NCI-H1436 treated with DMSO at 0.1 percent for 48 hours (cell line): Measurements from ENCODE around the gene CYP2A13.
"Not testable (repeated sequence)": the region's sequence is repeated elsewhere in the genome, so short reads cannot be mapped to it uniquely, and the experiment has no call there.

Experiments used
- DNase-seq: peaks from one replicate; lab custom pipeline; 2025; lab: John Stamatoyannopoulos, UW

Gene CYP2A13, protein sequence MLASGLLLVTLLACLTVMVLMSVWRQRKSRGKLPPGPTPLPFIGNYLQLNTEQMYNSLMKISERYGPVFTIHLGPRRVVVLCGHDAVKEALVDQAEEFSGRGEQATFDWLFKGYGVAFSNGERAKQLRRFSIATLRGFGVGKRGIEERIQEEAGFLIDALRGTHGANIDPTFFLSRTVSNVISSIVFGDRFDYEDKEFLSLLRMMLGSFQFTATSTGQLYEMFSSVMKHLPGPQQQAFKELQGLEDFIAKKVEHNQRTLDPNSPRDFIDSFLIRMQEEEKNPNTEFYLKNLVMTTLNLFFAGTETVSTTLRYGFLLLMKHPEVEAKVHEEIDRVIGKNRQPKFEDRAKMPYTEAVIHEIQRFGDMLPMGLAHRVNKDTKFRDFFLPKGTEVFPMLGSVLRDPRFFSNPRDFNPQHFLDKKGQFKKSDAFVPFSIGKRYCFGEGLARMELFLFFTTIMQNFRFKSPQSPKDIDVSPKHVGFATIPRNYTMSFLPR

DNA sequence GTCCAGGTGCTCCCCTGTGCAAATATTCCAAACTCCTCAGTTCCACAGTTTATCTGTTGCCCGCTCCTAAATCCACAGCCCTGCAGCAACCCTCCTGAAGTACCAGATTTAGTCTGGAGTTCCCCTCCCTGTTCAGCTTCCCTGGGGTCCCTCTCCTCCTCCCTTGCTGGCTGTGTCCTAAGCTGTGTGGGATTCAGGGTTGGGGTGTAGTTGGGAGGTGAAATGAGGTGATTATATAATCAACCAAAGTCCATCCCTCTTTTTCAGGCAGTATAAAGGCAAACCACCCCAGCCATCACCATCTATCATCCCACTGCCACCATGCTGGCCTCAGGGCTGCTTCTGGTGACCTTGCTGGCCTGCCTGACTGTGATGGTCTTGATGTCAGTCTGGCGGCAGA is at the start of gene CYP2A13:
Gene CYP2A13 (plus strand): TSS at position 301 of the 400 bp plus-strand sequence. CDS start 21 bp downstream, at position 322.
- DNase-seq, result no peak

DNA sequence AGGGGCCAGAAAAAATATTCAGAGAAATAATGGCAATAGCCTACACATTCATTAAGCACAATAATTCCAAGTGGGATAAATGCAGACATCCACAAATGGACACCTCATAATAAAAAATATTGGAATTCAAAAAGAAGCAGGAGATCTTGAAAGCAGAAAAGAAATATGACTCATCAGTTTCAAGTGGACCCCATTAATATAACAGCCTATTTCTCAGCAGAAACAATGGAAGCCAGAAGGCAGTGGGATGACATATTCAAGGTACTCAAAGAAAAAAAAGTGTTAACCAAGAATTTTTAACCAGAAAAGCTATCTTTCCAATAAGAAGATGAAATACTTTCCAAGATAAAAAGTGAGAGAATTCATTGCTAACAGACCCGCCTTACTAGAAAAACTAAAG is 48.4 kb upstream of the CYP2A13 start:
- no peak for DNase-seq

DNA sequence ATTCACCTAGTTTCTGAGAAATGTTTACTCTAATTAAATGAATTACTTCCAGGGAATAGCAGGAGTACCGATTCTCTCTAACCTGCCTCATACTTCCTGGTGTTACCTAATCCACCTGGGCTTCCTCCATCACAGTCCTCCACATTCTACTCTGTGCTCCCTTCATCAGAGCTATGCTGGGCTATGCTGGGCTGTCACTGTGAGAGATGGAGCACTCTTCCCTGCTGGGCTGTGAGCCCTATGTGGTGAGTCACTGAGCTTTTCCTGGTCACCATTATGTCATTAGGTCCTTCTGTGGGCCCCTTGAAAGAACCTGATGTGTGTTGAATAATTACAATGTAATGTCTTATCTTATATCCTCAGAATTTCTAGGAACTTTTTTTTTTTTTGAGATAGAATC is 43.2 kb upstream of the CYP2A13 start:
- DNase-seq, result not testable (repeated sequence)

DNA sequence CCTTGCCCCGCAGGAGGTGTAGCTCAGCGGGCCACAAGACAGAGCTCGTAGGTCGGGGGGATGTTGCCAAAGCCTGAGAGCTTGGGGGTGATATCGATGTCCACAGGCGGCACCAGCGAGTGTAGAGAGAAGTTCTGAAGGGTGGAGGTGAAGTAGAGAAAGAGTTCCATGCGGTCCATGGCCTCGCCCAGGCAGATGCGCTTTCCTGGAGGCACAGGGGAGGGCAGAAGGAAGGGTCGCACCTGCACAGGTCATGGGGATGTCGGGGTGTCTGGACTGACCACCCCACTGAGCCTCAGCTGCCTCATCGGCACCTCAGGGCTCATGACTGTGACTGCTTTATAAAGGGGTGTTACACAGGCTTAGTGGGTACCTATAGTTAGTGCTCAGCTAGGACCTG is 37.8 kb upstream of the CYP2A13 start:
- no peak for DNase-seq

DNA sequence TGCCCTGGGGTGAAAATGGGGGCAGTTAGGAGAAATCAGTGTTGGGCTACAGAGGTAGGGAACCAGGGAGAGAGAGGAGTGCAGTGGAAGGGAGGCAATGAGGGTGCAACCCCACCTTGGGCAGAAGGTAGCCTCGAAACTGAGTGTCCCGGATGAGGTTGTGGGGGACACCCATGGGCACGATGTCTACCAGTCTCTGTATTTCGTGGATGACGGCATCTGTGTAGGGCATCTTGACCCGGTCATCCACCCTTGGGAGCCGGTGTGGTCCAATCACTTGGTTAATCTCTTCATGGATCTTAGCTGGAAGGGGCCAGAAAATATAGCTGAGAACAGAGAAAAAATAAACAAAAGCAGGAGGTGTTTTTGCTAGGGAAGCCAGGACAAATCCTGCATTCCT is 36.1 kb upstream of the CYP2A13 start:
- DNase-seq, result not testable (repeated sequence)

DNA sequence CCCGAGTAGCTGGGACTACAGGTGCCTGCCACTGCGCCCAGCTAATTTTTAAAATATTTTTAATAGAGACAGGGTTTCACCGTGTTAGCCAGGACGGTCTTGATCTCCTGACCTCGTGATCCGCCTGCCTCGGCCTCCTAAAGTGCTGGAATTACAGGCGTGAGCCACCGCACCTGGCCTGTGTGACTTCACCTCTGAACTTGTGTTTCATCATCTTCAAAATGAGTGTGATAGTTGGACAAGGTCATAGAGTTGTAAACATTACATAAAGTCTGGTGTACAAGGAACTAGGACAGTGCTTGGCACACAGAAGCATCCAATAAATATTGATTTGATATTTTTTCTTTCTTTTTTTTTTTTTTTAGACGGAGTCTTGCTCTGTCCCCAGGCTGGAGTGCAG is 34.9 kb upstream of the CYP2A13 start:
- DNase-seq, result not testable (repeated sequence)

DNA sequence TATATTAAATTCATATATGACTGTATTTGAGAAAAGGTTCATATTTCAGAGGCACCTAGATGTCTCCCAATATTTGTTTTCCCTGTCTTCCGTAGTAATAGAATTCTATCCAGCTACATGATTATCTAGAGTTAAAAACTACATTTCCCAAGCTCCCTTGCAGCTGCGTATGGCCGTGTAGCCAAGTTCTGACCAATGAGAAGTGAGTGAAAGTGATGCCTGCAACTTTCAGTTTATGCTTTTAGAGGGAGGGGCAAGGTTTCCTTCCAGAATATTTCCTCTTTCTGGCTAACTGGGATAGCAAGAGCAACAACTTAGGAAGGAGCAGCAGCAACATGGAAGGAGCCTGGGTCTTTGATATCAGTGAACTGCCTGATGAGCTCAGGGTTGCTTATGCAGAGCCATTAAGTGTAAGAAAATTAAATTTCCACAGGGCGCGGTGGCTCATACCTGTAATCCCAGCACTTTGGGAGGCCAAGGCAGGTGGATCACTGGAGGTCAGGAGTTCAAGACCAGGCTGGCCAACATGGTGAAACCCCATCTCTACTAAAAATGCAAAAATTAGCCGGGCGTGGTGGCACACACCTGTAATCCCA is 23.2 kb upstream of the CYP2A13 start:
- no peak for DNase-seq

DNA sequence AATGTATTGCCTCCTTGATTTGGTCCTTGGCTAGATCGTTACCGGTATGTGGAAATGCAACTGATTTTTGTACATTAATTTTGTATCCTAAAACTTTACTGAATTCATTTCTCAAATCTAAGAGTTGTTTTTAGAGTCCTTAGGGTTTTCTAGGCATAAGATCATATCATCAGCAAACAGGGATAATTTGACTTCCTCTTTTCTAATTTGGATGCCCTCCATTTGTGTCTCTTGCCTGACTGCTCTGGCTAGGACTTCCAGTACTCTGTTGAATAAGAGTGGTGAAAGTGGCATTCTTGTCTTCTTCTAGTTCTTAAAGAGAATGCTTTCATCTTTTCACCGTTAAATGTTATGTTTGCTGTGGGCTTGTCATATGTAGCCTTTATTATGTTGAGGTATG is 12.0 kb upstream of the CYP2A13 start:
- DNase-seq, result no peak

DNA sequence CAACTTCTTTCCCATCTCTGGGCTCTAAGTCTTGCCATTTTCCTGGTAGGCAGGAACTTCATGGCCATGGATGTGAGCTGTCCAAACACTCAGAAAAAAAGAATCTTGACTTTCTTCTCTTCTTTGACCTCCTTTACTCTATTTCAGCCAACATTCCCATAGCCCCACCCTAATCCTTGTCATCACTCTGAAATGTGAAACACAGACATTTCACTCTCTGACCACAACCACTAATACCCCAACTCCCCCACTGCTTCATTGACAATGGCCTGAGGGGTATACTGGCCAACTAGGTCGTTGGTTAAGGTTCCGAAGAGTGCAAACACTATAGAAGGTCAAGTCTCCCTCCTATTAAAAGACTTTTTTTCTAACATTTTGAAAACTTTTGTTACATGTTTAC is 4.7 kb upstream of the CYP2A13 start:
- DNase-seq, result no peak

DNA sequence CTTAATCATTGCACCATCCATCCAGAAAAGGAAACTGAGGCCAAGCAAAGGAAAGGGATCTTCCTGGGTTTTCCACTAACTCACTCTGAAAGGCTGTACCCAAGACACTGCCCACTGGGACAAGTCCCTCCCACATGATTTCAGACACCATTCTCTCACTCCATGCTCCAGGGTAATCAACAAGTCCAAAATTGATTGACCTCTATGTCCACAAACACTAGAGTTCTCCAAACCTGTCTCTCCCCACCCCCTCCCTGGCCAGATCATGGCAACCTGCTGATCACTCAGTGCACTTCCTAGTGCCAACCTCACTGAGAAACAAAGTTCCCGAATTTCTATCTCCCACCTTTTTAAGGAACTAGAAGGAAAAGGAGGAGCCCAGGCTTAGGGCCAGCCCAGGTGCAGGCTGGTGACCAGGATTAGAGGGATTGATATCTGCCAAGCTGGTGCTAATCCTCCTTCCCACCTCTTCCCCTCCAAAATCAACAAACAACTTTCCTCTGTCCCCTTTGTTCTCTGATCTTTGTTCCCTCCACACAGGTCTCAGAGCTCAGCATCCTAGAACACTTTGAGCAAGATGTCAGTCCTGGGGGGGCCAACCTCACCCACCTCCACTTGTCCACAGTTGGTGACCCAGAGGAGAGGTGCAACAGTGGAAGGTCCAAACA is 2.4 kb upstream of the CYP2A13 start:
- no peak for DNase-seq

DNA sequence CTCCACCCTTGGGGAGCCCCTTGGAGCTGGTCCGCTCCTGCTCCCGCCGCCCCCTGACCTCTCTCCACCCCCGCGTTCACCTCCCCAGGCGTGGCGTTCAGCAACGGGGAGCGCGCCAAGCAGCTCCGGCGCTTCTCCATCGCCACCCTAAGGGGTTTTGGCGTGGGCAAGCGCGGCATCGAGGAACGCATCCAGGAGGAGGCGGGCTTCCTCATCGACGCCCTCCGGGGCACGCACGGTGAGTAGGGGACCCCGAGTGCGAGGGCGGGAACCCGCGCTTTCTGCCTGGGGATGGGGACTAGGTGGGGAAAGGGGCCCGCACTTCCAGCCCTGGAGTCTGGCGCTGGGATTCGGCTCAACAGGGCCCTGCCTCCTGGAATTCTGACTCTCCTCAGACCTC is 1.7 kb downstream of the CYP2A13 start:
- no peak for DNase-seq

DNA sequence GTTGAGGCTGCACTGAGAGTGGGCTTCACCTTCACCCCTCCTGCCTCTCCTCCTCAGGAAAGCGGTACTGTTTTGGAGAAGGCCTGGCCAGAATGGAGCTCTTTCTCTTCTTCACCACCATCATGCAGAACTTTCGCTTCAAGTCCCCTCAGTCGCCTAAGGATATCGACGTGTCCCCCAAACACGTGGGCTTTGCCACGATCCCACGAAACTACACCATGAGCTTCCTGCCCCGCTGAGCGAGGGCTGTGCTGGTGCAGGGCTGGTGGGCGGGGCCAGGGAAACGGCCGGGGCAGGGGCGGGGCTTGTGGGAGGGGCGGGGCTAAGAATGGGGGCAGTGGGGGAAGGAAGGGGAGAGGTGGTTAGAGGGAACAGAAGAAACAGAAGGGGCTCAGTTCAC is 7.5 kb downstream of the CYP2A13 start:
- no peak for DNase-seq

DNA sequence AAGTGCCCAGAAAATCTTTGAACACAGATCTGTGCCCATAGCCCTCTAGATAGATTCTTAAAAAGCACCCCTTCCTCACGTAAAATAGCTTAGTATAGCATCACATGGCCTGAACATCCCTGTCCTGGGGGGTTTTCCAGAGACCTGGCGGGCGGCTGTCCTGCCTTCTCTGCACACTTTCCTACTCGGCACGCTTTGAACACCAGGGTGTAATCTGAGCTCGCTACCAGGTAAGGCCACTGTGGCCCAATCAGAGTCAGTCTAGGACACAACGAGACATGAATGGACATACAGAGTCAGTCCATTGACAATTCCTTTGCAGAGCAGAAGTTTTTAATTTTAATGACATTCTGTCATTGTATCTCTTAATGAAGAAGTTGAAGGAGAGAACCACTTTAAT is 8.1 kb downstream of the CYP2A13 start:
- no peak for DNase-seq

DNA sequence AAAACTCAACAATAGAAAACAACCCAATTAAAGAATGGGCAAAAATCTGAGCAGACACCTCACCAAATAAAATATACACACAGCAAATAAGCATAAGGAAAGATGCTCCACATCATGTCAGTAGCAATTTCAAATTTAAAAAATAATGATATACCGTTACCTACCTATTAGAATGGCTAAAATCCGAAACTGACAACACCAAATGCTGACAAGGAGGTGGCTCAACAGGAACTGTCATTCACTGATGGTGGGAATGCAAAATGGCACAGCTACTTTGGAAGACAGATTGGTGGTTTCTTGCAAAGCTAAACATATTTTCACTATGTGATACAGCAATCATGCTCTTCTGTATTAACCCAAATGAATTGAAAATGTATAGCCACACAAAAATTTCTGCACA is 9.1 kb downstream of the CYP2A13 start:
- no peak for DNase-seq

DNA sequence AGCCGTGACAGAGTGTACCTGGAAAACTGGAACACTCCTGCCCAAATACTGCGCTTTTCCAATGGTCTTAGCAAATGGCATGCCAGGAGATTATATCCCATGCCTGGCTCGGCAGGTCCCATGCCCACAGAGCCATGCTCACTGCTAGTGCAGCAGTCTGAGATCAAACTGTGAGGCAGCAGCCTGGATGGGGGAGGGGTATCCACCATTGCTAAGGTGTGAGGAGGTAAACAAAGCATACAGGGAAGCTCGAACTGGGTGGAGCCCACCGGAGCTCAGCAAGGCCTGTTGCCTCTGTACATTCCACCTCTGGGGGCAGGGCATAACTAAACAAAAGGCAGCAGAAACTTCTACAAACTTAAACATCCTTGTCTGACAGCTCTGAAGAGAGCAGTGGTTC is 10.5 kb downstream of the CYP2A13 start:
- DNase-seq, result no peak

DNA sequence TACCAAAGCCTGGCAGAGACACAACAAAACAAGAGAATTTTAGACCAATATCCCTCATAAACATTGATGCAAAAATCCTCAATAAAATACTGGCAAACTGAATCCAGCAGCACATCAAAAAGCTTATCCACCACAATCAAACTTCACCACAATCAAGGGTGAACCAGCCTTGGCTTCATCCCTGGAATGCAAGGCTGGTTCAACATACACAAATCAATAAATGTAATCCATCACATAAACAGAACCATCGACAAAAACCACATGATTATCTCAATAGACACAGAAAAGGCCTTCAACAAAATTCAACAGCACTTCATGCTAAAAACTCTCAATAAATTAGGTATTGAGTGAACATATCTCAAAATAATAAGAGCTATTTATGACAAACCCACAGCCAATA is 14.0 kb downstream of the CYP2A13 start:
- DNase-seq, result not testable (repeated sequence)

DNA sequence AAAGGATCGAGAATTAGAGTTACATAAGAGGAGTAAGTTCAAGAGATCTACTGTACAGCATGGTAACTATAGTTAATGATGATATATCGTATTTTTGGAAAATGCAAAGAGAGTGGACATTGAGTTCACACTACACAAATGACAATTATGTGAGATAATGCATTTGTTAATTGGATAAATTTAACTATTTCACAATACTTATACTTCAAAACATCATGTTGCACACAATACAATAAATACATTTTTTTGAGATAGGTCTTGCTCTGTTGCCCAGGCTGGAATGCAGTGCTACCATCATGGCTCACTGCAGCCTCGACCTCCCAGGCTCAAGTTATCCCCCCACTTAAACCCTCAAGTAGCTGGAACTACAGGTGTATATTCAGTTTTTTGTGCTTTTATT is 17.9 kb downstream of the CYP2A13 start:
- no peak for DNase-seq

DNA sequence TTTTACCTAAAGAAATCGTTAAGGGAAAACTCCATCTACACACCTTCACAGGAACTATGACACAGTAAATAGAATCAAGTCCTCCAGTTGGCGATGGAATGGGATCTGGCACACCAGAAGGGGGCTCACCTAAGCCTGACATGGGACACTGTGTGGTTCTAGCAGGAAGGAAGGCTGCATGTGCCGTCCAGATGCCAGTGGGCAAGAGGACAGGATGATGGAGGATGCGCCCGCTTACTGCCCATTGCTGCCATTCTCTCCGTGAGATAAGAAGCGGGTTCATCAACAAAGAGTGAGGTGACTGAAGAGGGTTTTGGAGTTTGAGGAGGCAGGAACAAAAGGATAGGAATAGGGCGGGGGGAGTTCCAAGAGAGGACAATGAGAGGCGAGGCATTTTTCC is 23.0 kb downstream of the CYP2A13 start:
- no peak for DNase-seq

DNA sequence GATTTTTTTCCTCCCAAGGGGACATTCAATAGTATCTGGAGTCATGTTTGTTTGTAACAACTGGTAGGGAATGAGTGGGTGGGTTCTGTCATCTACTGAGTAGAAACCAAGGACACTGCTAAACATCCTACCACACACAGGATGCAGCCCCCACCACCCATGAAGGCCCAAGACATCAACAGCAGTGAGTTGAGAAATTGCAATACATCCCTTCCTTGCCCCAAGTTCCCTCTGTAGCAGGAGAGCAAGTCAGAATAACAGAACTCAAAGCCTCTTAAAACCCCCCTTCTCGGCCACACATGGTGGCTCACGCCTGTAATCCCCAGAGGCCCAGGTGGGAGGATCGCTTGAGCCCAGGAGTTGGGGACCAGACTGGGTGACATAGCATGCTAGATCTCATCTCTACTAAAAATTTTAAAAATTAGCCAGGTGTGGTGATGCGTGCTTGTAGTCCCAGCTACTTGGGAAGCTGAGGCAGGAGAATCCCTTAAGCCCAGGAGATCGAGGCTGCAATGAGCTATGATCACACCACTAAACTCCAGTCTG is 23.6 kb downstream of the CYP2A13 start:
- DNase-seq, result no peak

DNA sequence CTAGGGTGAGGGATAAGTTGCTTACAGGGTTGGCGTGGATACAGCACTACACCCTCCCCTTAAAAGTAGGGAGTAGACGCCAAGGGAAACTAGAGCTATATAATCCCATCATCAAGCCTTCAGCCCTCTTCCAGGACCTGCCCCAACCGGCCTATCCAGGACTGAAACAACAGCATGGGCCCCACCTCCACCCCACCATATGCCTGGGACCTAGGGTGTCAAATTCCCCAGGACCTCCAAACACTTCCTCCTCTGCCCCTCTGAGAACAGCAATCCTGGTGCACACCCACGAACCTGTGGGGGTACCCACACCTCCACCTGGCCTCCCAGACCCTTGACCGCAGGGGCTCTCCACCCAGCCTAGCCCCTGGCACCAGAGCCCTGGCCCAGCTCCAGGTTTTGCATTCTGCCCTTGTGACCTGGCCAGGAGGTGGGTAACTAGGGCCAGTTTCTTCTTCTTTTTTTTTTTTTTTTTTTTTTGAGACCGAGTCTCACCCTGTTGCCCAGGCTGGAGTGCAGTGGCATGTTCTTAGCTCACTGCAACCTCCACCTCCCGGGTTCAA is 24.6 kb downstream of the CYP2A13 start:
- DNase-seq, result no peak

DNA sequence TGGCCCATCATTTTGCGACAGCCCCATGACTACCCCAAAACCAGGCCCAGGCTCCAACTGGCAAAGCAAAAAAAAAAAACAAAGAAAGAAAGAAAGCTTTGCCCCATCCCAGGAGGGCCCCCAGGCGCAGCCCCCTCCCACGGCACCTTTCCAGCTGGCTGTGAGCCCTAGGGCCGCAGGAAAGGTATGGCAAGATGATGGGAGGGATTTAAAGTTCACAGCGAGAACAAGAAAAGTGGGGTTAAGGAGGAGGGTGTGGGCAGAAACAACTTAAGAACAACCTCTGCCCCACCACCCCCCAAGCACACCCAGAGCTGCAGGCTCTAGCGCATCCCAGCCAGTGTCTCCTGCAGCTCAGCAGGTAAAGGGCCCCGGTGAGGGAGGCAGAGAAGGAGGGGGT is 25.9 kb downstream of the CYP2A13 start, which contains the start of gene CYP2F1:
Gene CYP2F1 (plus strand): TSS at position 301 of the 400 bp plus-strand sequence. CDS start 1,757 bp downstream, outside the sequence.
- no peak for DNase-seq

DNA sequence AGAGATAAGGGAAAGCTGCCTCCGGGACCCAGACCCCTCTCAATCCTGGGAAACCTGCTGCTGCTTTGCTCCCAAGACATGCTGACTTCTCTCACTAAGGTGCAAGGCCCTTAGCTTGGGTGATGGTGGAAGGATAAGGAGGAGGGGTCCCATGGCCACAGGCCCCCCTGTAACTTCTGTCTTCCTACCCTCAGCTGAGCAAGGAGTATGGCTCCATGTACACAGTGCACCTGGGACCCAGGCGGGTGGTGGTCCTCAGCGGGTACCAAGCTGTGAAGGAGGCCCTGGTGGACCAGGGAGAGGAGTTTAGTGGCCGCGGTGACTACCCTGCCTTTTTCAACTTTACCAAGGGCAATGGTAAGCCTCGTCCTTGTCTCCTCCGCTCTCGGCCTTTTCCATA is 28.0 kb downstream of the CYP2A13 start:
- no peak for DNase-seq
